Central memory CD8-positive, alpha-beta T cell (primary cell): ENCODE results near the gene ZFAND3.
A peak's percentile ranks its signal among the peaks of the same experiment; 100 is the strongest.

Source experiments
- ATAC-seq: fragments of 150-1000 bp; cut with Tn5 transposase; replicated peaks from 2 replicates; pipeline ENCODE4 v1.10.0; 2022; ENCODE audit warnings: mild to moderate bottlenecking, moderate FRiP score, moderate number of reproducible peaks; ENCODE audit not compliant: poor library complexity, severe bottlenecking; ENCODE audit errors: extremely low read depth
- DNase-seq, 2 donors: peaks; one replicate each; pipeline ENCODE4 v3.0.0; 2021; ENCODE audit warnings: low spot score in 2 of 2
- H3K27ac Mint-ChIP-seq: one replicate; pipeline ENCODE4 v1.8.0; 2022; ENCODE audit warnings: low read depth, mild to moderate bottlenecking, moderate library complexity, mixed read lengths
- H3K27me3 Mint-ChIP-seq: one replicate; pipeline ENCODE4 v1.8.0; 2022; ENCODE audit warnings: mixed read lengths
- H3K36me3 Mint-ChIP-seq: one replicate; pipeline ENCODE4 v1.8.0; 2022; ENCODE audit warnings: mild to moderate bottlenecking, moderate library complexity, mixed read lengths; ENCODE audit not compliant: insufficient read depth
- H3K4me1 Mint-ChIP-seq: one replicate; pipeline ENCODE4 v1.8.0; 2022; ENCODE audit warnings: mixed read lengths
- H3K4me3 Mint-ChIP-seq: one replicate; pipeline ENCODE4 v1.8.0; 2022; ENCODE audit warnings: mild to moderate bottlenecking, moderate library complexity, mixed read lengths
- H3K9me3 Mint-ChIP-seq: one replicate; pipeline ENCODE4 v1.8.0; 2022; ENCODE audit warnings: mixed read lengths

Gene ZFAND3

DNA sequence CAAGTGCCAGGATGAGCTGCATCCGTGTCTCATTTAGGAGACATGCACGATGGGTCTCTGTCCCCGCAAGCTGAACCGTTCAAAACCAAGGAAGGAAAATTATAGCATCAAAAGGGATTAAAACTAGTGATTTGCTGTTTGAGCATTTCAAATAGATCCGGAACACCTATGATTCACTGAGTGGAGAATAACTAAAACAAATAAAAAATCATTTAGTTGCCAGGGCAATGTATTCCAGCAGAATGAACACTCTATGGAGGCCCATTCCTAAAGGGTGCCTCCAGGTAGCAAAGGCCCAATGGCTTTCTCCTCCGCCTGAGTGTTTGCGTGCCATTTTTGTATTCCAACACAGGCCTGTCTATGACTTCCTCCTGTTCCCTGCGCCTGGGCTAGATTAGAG lies 354.8 kb downstream of the ZFAND3 start:
- no peak for ATAC-seq
- H3K27me3 Mint-ChIP-seq: no peaks in the 10 kb centered on the region
- no peak for DNase-seq
- H3K9me3 Mint-ChIP-seq: no peaks in the 10 kb centered on the region
- no peak overlapping the region for H3K27ac Mint-ChIP-seq
- H3K36me3 Mint-ChIP-seq: peaks cover 12% of the 10 kb centered on the region
- no peak overlapping the region for H3K4me3 Mint-ChIP-seq
- H3K4me1 Mint-ChIP-seq: peaks cover 5% of the 10 kb centered on the region

DNA sequence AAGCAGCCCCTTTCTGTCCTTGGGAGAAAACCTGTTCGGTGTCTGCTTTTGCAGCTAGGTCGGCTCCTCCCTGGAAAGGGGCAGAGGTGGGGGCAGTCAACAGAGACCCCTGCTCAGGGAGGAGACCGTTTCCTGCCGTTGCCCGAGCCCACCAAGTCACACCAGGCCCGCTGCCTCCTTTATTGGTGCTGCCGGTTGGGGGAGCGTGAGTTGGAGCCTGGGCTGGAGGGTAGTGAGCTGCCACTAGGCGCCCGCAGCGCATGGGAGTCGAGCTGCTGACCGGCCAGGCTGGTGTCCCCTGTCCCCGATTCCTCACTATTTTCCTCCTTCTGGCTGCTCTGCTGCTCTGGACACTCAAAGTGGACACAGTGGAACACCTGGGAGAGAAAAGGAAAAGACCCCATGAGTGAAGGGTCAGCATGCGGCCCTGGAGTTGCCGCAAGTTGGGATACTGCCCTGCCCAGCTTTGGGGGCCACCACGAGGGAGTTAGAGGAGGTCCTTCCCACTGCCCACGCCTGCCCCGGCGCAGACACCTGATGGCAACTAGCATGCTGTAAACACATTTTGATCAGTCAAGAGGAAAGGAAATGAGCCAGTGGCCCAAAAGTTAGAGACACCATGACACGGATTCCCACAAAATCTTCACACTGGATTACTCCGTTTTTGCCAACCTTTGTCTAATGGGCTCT lies 355.4 kb downstream of the ZFAND3 start:
- Mint-ChIP-seq H3K4me3 (no peak overlapping the region), H3K27me3 (no peaks in the 10 kb centered on the region), H3K9me3 (no peaks in the 10 kb centered on the region), H3K4me1 (peaks cover 5% of the 10 kb centered on the region), H3K36me3 (peaks cover 9% of the 10 kb centered on the region), H3K27ac (no peak overlapping the region)
- ATAC-seq (no peak), DNase-seq (no peak)

DNA sequence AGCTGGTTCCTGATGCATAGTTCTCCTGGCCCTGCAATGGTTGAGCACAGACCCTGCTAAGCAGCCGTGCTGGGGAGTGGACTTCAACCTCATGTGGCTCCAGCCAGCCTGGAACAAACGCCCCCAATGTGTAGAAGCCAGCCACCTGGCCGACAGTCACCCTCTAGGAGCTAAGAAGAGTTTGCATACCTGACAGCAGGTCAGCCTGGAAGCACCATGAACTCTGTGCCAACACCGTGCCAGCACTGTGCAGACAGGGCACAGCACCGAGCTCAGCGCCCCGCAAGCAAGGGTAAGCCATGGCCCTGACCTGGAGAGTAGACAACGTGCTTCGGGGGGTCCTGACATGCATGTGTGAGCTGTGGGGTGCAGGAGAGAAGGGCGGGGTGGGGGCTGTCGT lies 356.3 kb downstream of the ZFAND3 start:
- no peaks in the 10 kb centered on the region for H3K27me3 Mint-ChIP-seq
- H3K27ac Mint-ChIP-seq: no peak overlapping the region
- peaks cover 10% of the 10 kb centered on the region for H3K36me3 Mint-ChIP-seq
- H3K4me1 Mint-ChIP-seq: peaks cover 5% of the 10 kb centered on the region
- DNase-seq (no peak), ATAC-seq (no peak)
- no peak overlapping the region for H3K4me3 Mint-ChIP-seq
- no peaks in the 10 kb centered on the region for H3K9me3 Mint-ChIP-seq

DNA sequence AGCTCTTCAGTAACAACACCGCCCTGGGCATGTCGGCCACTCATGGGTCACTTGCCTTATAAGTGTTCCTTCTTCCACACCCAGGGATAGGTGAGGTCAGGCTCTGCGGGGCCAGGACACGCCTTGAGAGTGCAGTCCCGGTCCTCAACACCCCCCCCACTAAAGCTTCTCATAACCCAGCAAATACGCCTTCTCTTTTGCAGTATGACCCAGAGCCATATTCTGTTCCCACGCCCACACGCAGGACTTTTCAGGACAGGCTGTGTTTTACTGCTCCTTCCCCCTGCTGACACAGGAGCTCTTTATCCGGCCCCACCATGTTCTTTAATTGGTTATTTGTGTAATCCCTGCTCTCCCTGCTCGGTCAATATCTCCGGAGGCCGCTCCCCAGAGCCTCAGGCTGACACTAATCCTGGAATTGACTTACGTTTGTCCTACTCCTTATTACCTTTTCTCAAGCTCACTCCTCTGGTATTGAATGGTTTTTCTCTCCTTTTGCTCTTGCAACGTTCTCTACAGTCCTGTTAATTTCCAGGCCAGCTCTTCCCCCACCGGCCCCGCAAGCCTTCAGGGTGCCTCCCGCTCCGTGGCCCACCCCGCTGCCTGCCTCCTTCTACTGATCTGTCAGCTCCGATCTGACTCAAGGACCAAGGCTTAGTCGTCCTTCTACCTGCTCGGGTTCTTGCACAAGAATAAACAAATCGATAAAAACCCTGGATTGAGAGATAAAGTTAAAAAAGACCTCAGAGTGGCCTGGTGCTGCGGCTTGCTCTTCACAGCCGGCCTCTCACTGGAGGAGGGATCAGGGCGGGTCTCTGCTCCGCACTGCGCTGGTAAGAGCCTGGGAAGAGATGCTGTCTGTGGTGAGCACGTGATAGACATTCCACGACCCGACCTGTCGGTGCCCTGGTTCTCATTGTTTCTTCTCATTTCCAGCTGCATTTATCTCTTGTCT lies 357.5 kb downstream of the ZFAND3 start:
- Mint-ChIP-seq H3K4me1 (peaks cover 1% of the 10 kb centered on the region), H3K36me3 (peaks cover 14% of the 10 kb centered on the region), H3K4me3 (no peak overlapping the region), H3K27ac (peak overlapping the region; percentile 61), H3K27me3 (no peaks in the 10 kb centered on the region), H3K9me3 (no peaks in the 10 kb centered on the region)
- ATAC-seq: no peak
- no peak for DNase-seq

DNA sequence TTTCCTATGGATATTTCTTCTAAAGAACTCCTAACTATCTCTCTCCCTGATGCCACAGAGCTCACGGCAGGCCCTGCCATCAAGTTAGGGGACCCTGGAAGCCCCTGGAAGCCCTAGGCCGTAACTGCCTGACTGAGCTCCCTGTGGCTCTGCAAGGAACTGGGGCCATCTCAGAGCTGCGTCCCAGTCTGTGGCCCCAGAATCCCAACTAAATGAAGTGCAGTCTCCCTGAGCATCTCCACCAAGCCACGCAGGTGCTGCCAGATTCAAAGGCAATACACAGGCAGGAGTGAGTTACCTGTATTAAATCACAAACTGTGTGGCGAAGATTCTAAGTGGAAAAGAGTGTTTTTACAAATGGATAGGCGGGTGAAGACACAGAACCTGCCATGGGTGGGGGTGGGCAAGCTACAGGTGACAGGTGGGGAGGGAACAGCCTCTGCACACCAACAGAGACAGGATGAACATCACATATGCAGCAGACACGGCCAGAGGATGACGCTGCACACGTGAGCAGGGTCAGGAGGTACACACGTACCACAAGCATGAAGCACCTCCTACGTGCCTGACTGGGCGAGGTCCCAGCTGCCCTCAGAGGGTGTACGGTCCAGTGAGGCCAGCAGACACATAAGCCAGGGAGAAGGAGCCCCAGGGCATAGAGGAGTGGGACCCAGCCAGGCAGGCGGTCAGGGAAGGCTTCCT lies 358.5 kb downstream of the ZFAND3 start:
- peak overlapping the region; percentile 61 for H3K27ac Mint-ChIP-seq
- H3K27me3 Mint-ChIP-seq: no peaks in the 10 kb centered on the region
- H3K36me3 Mint-ChIP-seq: peaks cover 13% of the 10 kb centered on the region
- ATAC-seq: no peak
- H3K9me3 Mint-ChIP-seq: no peaks in the 10 kb centered on the region
- no peak overlapping the region for H3K4me3 Mint-ChIP-seq
- H3K4me1 Mint-ChIP-seq: no peaks in the 10 kb centered on the region
- no peak for DNase-seq

DNA sequence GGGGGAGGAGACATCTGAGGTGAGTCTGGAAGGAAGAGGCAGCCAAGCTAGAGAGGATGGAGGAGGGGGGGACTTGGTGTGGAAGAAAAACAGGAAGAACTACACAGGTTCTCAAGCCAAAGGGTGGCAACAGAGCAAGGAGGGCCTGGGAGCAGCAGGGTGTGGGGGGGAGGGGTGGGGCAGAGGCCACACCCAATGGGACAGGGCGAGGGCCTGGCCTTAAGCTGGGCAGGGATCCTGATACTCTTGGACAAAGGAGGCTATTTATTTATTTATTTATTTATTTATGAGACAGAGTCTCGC lies 359.0 kb downstream of the ZFAND3 start:
- DNase-seq (no peak), ATAC-seq (no peak)
- no peaks in the 10 kb centered on the region for H3K27me3 Mint-ChIP-seq
- H3K4me1 Mint-ChIP-seq: no peaks in the 10 kb centered on the region
- peaks cover 17% of the 10 kb centered on the region for H3K36me3 Mint-ChIP-seq
- H3K4me3 Mint-ChIP-seq: no peak overlapping the region
- no peak overlapping the region for H3K27ac Mint-ChIP-seq
- H3K9me3 Mint-ChIP-seq: no peaks in the 10 kb centered on the region

DNA sequence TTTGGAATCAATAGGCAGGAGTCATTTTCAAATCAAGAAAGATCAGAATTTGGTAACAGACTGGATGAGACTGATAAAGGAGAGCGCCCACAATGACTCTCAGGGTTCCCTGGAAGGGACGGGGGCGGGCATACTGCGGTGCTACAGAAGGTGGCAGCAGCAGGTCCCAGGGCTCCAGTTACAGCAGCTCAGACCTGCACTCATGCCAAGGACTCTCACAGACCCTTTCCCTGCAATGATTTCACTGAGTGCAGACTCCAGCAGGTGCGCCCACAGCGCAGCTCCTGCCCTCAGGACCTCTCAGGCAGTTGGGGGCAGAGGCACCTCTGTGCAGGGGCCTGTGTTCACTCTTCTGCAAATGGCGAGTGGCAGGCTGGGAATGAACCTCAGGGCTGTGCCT lies 359.8 kb downstream of the ZFAND3 start:
- Mint-ChIP-seq H3K9me3 (no peaks in the 10 kb centered on the region), H3K36me3 (peaks cover 21% of the 10 kb centered on the region), H3K4me3 (no peak overlapping the region), H3K4me1 (no peaks in the 10 kb centered on the region), H3K27ac (no peak overlapping the region), H3K27me3 (no peaks in the 10 kb centered on the region)
- no peak for ATAC-seq
- DNase-seq: no peak

DNA sequence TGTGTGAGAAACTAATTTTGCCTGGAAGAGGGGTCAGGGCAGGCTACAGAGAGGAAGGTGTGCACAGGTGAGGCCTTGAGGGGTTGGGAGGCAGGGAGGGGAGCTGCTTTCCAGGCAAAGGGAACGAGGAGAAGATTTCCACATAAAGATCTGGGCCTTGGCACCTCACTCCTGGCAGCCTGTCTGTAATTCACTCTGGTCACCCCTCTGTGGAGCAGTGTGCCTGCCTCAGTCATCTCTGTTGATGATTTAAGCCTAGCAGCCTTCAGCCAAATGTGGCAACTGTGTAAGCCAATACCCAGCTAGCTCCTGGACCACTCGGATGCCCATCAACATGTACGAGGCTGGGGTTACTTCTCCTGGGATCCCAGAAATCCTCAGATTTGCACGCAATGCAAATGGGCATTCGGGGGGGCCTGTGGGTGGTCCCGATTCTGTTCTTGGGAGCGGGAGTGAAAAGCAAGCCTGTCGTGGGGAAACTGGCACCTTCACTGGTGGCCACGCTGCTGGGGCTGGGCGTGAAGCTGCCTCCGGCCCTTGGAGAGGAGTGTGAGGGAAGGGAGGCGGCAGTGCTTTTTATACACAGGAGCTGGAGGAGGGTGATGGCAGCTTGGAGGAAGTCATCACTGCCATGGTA lies 360.4 kb downstream of the ZFAND3 start:
- no peak overlapping the region for H3K27ac Mint-ChIP-seq
- H3K9me3 Mint-ChIP-seq: no peaks in the 10 kb centered on the region
- no peak for ATAC-seq
- no peaks in the 10 kb centered on the region for H3K27me3 Mint-ChIP-seq
- peaks cover 23% of the 10 kb centered on the region for H3K36me3 Mint-ChIP-seq
- H3K4me3 Mint-ChIP-seq: no peak overlapping the region
- no peaks in the 10 kb centered on the region for H3K4me1 Mint-ChIP-seq
- DNase-seq: no peak

DNA sequence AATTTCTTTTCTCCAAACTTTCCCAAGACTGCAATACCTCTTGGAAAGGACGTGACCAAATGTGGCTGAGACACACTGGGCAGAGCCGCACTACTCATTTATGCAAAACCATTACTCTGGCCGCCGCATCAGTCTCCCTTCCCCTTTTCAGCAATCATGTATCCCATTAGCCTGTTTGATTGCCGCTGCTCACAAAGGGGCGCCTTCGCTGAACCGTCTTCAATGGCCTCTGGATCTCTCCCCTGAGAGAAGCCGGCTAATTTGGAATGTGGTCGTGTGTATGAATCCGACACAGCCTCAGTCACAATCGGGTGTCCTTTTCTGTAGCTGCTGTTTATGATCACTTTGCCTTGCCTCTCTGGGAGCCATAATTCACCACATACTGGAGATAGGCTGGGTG lies 361.1 kb downstream of the ZFAND3 start:
- no peaks in the 10 kb centered on the region for H3K9me3 Mint-ChIP-seq
- no peak overlapping the region for H3K27ac Mint-ChIP-seq
- DNase-seq (no peak), ATAC-seq (no peak)
- no peak overlapping the region for H3K4me3 Mint-ChIP-seq
- H3K36me3 Mint-ChIP-seq: peaks cover 23% of the 10 kb centered on the region
- no peaks in the 10 kb centered on the region for H3K4me1 Mint-ChIP-seq
- H3K27me3 Mint-ChIP-seq: no peaks in the 10 kb centered on the region

DNA sequence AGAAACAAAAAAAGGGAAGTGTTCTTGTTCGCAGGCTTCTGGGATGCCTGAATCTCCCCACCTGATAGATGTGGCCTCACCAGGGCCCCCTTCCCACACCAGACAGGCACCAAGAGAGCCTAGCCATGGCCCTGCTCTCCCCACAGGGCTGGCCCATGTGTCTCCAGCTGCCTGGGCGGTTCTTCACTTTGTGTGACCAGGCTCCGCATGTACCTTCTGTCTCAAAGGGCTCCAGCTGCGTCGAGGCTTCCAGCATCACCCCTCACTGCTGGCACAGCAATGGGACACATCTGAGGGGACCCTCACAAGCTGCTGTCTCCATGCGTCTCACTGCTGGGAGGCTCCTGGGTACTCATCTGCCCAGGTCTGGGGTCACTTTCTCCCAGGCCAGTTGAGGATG lies 362.9 kb downstream of the ZFAND3 start:
- ATAC-seq (no peak), DNase-seq (no peak)
- Mint-ChIP-seq H3K27me3 (no peaks in the 10 kb centered on the region), H3K36me3 (peaks cover 21% of the 10 kb centered on the region), H3K4me1 (peaks cover 6% of the 10 kb centered on the region), H3K9me3 (no peaks in the 10 kb centered on the region), H3K27ac (no peak overlapping the region), H3K4me3 (no peak overlapping the region)

DNA sequence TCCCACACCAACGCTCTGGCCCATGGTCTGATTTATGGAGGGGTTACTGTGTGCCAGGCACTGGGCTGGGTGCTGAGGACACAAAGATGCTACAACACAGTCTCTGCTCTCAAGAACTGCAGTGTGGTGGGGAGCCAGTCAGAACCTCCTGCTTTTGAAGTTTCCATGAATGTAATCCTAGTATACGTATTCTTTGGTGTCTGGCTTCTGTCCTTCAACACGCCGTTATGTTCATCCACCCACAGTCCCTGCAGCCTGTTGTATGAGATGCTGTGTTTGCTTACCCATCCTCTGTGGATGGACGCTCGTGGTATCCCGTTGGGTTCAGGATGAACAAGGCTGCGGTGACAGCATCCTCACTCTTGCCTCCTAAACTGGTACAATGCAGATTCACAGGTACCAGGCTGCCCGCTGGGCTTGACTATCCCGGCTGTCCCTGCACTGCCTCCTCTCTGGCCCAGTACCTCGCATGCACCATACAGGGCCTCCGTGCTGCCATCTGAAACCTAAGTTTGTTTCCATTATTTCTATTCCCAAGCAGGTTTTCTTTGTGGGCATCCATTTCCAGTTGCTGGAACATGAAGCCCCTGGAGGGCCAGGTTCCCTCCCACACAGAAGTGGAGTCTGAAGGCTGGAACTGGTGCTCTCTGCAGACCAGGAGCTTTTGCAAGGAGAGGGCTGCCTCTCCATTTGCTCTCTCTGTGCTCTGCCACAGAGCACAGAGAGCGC lies 364.5 kb downstream of the ZFAND3 start:
- no peak overlapping the region for H3K27ac Mint-ChIP-seq
- no peaks in the 10 kb centered on the region for H3K9me3 Mint-ChIP-seq
- H3K27me3 Mint-ChIP-seq: no peaks in the 10 kb centered on the region
- H3K4me3 Mint-ChIP-seq: no peak overlapping the region
- peaks cover 7% of the 10 kb centered on the region for H3K4me1 Mint-ChIP-seq
- no peak for DNase-seq
- H3K36me3 Mint-ChIP-seq: peaks cover 19% of the 10 kb centered on the region
- ATAC-seq: no peak

DNA sequence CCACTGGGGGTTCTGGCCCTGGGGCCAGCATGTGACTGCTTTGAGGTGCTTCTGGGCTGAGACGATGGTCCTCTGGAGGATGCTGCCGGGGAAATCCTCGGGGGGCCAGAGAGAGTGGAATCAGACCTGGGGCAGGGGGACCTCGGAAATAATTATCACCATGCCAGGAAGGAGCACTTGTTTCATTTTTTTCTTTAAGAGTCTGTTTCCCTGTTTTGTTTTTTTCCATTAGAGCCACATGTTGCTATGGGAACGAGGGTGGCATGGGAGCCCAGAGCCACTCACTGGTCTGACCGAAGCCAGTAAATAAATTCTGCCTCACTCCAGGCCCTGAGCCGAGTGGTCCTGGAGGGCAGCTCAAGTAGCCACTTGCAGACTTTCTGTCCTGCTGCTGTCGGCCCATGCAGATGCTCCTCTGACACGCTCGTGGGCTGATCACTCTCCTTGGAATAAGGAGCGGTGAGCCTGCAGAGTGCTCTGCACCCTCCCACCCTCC lies 365.1 kb downstream of the ZFAND3 start:
- ATAC-seq (no peak), DNase-seq (no peak)
- Mint-ChIP-seq H3K36me3 (peaks cover 19% of the 10 kb centered on the region), H3K4me3 (no peak overlapping the region), H3K9me3 (no peaks in the 10 kb centered on the region), H3K27me3 (no peaks in the 10 kb centered on the region), H3K27ac (no peak overlapping the region), H3K4me1 (peaks cover 7% of the 10 kb centered on the region)
